GM23248 (cell line): ENCODE measurements around the gene GTF2IRD1.

Experiments used
- EZH2 ChIP-seq: fragments of 200-600 bp; sonication (generic); IDR thresholded peaks from 2 replicates; pipeline ENCODE4 v1.6.1; 2018; ENCODE audit warnings: antibody characterized with exemption, mild to moderate bottlenecking; ENCODE audit not compliant: insufficient read depth, poor library complexity, severe bottlenecking
- EZH2phosphoT487 ChIP-seq: fragments of 200-600 bp; sonication (generic); IDR thresholded peaks from 2 replicates; pipeline ENCODE4 v1.6.1; 2018; ENCODE audit warnings: antibody characterized with exemption, moderate library complexity, mild to moderate bottlenecking, low read depth; ENCODE audit not compliant: insufficient read depth

DNA sequence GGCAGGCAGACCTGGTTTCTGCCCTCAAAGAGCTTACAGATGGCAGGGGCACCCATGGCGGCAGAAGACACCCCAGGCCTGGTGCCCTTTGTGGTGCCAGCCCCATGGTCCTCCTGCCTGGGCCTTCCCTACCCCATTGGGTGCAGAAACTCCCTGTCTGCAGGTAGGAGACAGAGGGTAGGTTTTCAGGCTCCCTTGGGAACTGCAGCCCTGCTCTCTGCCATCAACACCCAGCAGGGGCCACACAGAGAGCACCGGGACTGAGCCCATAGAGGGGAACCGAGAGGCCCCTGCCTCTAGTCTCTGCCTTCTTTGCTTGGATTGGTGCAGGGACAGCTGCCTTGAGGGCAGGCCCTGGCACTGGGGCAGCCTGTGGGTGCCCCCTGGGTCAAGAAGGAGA lies 52.6 kb downstream of the GTF2IRD1 start:
- TF ChIP-seq EZH2phosphoT487 (no peak), EZH2 (no peak)
